Colonic mucosa (tissue), 4 donors: ENCODE data around the gene OBI1. TPM values are rescaled to one million over a fixed set of nuclear protein-coding genes. Genes with fewer than 3 reads are reported as not detected.

Experiments used
- DNase-seq: peaks from one replicate; pipeline ENCODE4 v3.0.0-alpha.2; 2020
- H3K27ac ChIP-seq: fragments of 200-600 bp; one replicate; pipeline ENCODE4 v1.8.0; 2021
- H3K27me3 ChIP-seq: fragments of 200-600 bp; one replicate; pipeline ENCODE4 v1.8.0; 2021
- H3K36me3 ChIP-seq: fragments of 200-600 bp; one replicate; pipeline ENCODE4 v1.8.0; 2021
- H3K4me1 ChIP-seq: fragments of 200-600 bp; one replicate; pipeline ENCODE4 v1.8.0; 2021; ENCODE audit warnings: mild to moderate bottlenecking
- H3K4me3 ChIP-seq: fragments of 200-600 bp; one replicate; pipeline ENCODE4 v1.8.0; 2021
- H3K9ac ChIP-seq, 2 donors: one replicate each; pipeline ENCODE4 v1.7.0; 2013; ENCODE audit warnings: control low read depth in 2 of 2, low read depth in 2 of 2, low read length in 2 of 2
- H3K9me3 ChIP-seq: fragments of 200-600 bp; one replicate; pipeline ENCODE4 v1.8.0; 2021
- CTCF ChIP-seq: fragments of 200-600 bp; IDR thresholded peaks from one replicate; pipeline ENCODE4 v1.8.0; 2022; ENCODE audit warnings: antibody characterized with exemption, mild to moderate bottlenecking
- intact Hi-C: fragments of 100-400 bp; cut with DNase I; formaldehyde crosslinking; loops from one replicate; pipeline ENCODE4 v1.14.1; 2022
- total RNA-seq, 2 donors: library from RNA; stranded (reverse); fragmentation: NEBNext Ultra II Directional in 1 of 2; extraction: Animal tissue kit (Norgen Biotek cat#: 25700) in 1 of 2; gene quantifications; one replicate each; pipeline ENCODE4 v1.2.1, GENCODE V29; 2021
- donor health status: healthy.
- donor health status: DM: no; HTN: no; CAD: no.
- donor health status: DM: no; HTN: no; CAD: no.

OBI1 gene
- total RNA-seq, 2 donors from 2014 or later: 6.8 to 8.0 TPM

GRCh38 chr13:78630511-78630910 is 28.4 kb downstream of the OBI1 start:
- TF ChIP-seq CTCF: no peak
- peaks cover 4% of the 10 kb centered on the region for H3K4me1 ChIP-seq
- H3K27ac ChIP-seq: no peak overlapping the region
- no peak overlapping the region for H3K9ac ChIP-seq
- H3K36me3 ChIP-seq: no peaks in the 10 kb centered on the region
- no peaks in the 10 kb centered on the region for H3K27me3 ChIP-seq
- no peak overlapping the region for H3K4me3 ChIP-seq
- intact Hi-C loops: no loop called here
- H3K9me3 ChIP-seq: no peaks in the 10 kb centered on the region
- DNase-seq: no peak

GRCh38 chr13:78625384-78625783 is 33.6 kb downstream of the OBI1 start:
- Histone ChIP-seq H3K27ac (no peak overlapping the region), H3K27me3 (no peaks in the 10 kb centered on the region), H3K36me3 (no peaks in the 10 kb centered on the region), H3K4me3 (no peak overlapping the region), H3K9ac (no peak overlapping the region), H3K9me3 (no peaks in the 10 kb centered on the region), H3K4me1 (no peaks in the 10 kb centered on the region)
- no peak for DNase-seq
- no peak for TF ChIP-seq CTCF
- intact Hi-C loops: no loop called here

GRCh38 chr13:78623132-78623531 is 35.8 kb downstream of the OBI1 start:
- H3K36me3 ChIP-seq: no peaks in the 10 kb centered on the region
- no peaks in the 10 kb centered on the region for H3K27me3 ChIP-seq
- no peak for DNase-seq
- H3K9ac ChIP-seq: no peak overlapping the region
- no peaks in the 10 kb centered on the region for H3K9me3 ChIP-seq
- intact Hi-C loops: no loop called here
- H3K4me1 ChIP-seq: no peaks in the 10 kb centered on the region
- no peak overlapping the region for H3K27ac ChIP-seq
- no peak for TF ChIP-seq CTCF
- H3K4me3 ChIP-seq: no peak overlapping the region

- TF ChIP-seq CTCF: no peak
- intact Hi-C loops: no loop called here
- no peaks in the 10 kb centered on the region for H3K4me1 ChIP-seq
These were observed 38.0 kb downstream of the OBI1 start for GRCh38 chr13:78620936-78621470.

GRCh38 chr13:78618411-78618810 is 40.5 kb downstream of the OBI1 start:
- intact Hi-C loops: no loop called here
- TF ChIP-seq CTCF: no peak
- no peak overlapping the region for H3K9ac ChIP-seq
- H3K27me3 ChIP-seq: no peaks in the 10 kb centered on the region
- H3K4me1 ChIP-seq: no peaks in the 10 kb centered on the region
- H3K27ac ChIP-seq: no peak overlapping the region
- no peak for DNase-seq
- no peaks in the 10 kb centered on the region for H3K36me3 ChIP-seq
- no peak overlapping the region for H3K4me3 ChIP-seq
- H3K9me3 ChIP-seq: no peaks in the 10 kb centered on the region

More at GRCh38 chr13:78620936-78621470, 38.0 kb downstream of the OBI1 start:
- no peak overlapping the region for H3K27ac ChIP-seq
- H3K27me3 ChIP-seq: no peaks in the 10 kb centered on the region
- no peak for DNase-seq
- H3K9me3 ChIP-seq: no peaks in the 10 kb centered on the region
- H3K4me3 ChIP-seq: no peak overlapping the region
- no peaks in the 10 kb centered on the region for H3K36me3 ChIP-seq
- no peak overlapping the region for H3K9ac ChIP-seq

- peaks cover 6% of the 10 kb centered on the region for H3K4me1 ChIP-seq
- intact Hi-C loops: no loop called here
- no peak for TF ChIP-seq CTCF
- H3K9ac ChIP-seq: no peak overlapping the region
- no peak overlapping the region for H3K27ac ChIP-seq
- H3K36me3 ChIP-seq: no peaks in the 10 kb centered on the region
- no peak for DNase-seq
- H3K27me3 ChIP-seq: peaks cover 46% of the 10 kb centered on the region
- H3K9me3 ChIP-seq: no peaks in the 10 kb centered on the region
- no peak overlapping the region for H3K4me3 ChIP-seq
These were observed 47.9 kb downstream of the OBI1 start for GRCh38 chr13:78611040-78611439.
